ENCODE results near the gene AGMO. TPM values are rescaled to one million over a fixed set of nuclear protein-coding genes. Genes with fewer than 3 reads are reported as not detected.

The AGMO gene
- total RNA-seq, 1 donor from 2014 or later, result 0.34 TPM

DNA sequence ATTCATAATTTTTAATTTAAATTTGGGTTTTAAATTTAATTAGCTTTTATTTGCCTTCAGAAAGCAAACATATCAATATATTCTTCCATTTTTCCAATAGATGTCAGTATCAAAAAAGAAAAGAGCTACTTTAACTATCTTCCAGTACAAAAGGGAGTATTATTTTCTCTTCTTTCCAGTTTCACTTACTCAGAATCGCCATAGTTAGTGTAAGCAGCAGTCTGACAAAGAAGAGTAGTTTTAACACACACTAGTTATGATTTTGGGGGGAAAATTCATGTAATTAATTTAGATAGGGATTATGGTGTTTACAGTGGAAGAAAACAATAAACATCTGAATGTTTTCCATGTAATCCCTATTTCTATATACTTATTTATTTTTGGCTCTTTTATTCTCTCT is 386.7 kb downstream of the AGMO start:
- no peaks in the 10 kb centered on the region for H3K4me1 Mint-ChIP-seq (ENCODE audit: low read depth, unreplicated experiment)
- H4K20me1 ChIP-seq (ENCODE audit: insufficient read depth, low read length), result no peaks in the 10 kb centered on the region
- H3K4me1 ChIP-seq (ENCODE audit: insufficient read depth, low read length), result no peaks in the 10 kb centered on the region
- H2AFZ ChIP-seq (ENCODE audit: low read depth, low read length), result no peak overlapping the region
- H3K27ac Mint-ChIP-seq (ENCODE audit: unreplicated experiment), result no peak overlapping the region
- no peak overlapping the region for H3K27ac ChIP-seq (ENCODE audit: low read depth, low read length)
- H3K9ac ChIP-seq (ENCODE audit: low read length), result no peak overlapping the region
- no peak overlapping the region for H3K4me2 ChIP-seq (ENCODE audit: low read length)
- H3K79me2 ChIP-seq (ENCODE audit: insufficient read depth, low read length), result no peaks in the 10 kb centered on the region
- H3K9me3 ChIP-seq (ENCODE audit: insufficient read depth, low read depth, low read length), result no peaks in the 10 kb centered on the region
- no peak for TF ChIP-seq EZH2 (IDR thresholded peaks at IDR 0.05; ENCODE audit: insufficient read depth, low read length)
- TF ChIP-seq CTCF (IDR thresholded peaks at IDR 0.05; ENCODE audit: insufficient read depth, low read depth, low read length), result no peak
- no peaks in the 10 kb centered on the region for H3K27me3 Mint-ChIP-seq (ENCODE audit: low read depth, unreplicated experiment)
- H3K4me3 Mint-ChIP-seq (ENCODE audit: unreplicated experiment), result no peak overlapping the region
- FAIRE-seq (no peak), DNase-seq (ENCODE audit: low read depth) (no peak)
- no peaks in the 10 kb centered on the region for H3K27me3 ChIP-seq (ENCODE audit: insufficient read depth, low read length)
- H3K9me3 Mint-ChIP-seq (ENCODE audit: unreplicated experiment), result peaks cover 2% of the 10 kb centered on the region
- no peak overlapping the region for H3K4me3 ChIP-seq (ENCODE audit: insufficient read depth, low read depth, low read length)
- no peaks in the 10 kb centered on the region for H3K36me3 Mint-ChIP-seq (ENCODE audit: low read depth, unreplicated experiment)
- no peaks in the 10 kb centered on the region for H3K36me3 ChIP-seq (ENCODE audit: insufficient read depth, low read length)

GRCh38 chr7:15174485-15174884 is 387.3 kb downstream of the AGMO start:
- Mint-ChIP-seq H3K4me3 (ENCODE audit: unreplicated experiment) (no peak overlapping the region), H3K4me1 (ENCODE audit: low read depth, unreplicated experiment) (no peaks in the 10 kb centered on the region), H3K9me3 (ENCODE audit: unreplicated experiment) (peaks cover 2% of the 10 kb centered on the region), H3K27me3 (ENCODE audit: low read depth, unreplicated experiment) (no peaks in the 10 kb centered on the region), H3K27ac (ENCODE audit: unreplicated experiment) (no peak overlapping the region), H3K36me3 (ENCODE audit: low read depth, unreplicated experiment) (no peaks in the 10 kb centered on the region)
- DNase-seq (ENCODE audit: low read depth) (no peak), FAIRE-seq (no peak)
- Histone ChIP-seq H3K9ac (ENCODE audit: low read length) (no peak overlapping the region), H2AFZ (ENCODE audit: low read depth, low read length) (no peak overlapping the region), H4K20me1 (ENCODE audit: insufficient read depth, low read length) (no peaks in the 10 kb centered on the region), H3K9me3 (ENCODE audit: insufficient read depth, low read depth, low read length) (no peaks in the 10 kb centered on the region), H3K4me2 (ENCODE audit: low read length) (no peak overlapping the region), H3K27ac (ENCODE audit: low read depth, low read length) (no peak overlapping the region), H3K27me3 (ENCODE audit: insufficient read depth, low read length) (no peaks in the 10 kb centered on the region), H3K79me2 (ENCODE audit: insufficient read depth, low read length) (no peaks in the 10 kb centered on the region), H3K4me1 (ENCODE audit: insufficient read depth, low read length) (no peaks in the 10 kb centered on the region), H3K36me3 (ENCODE audit: insufficient read depth, low read length) (no peaks in the 10 kb centered on the region), H3K4me3 (ENCODE audit: insufficient read depth, low read depth, low read length) (no peak overlapping the region)
- TF ChIP-seq CTCF (IDR thresholded peaks at IDR 0.05; ENCODE audit: insufficient read depth, low read depth, low read length), result no peak
- TF ChIP-seq EZH2 (IDR thresholded peaks at IDR 0.05; ENCODE audit: insufficient read depth, low read length), result no peak

GRCh38 chr7:15168489-15168888 is 393.3 kb downstream of the AGMO start:
- no peak overlapping the region for H3K4me3 Mint-ChIP-seq (ENCODE audit: unreplicated experiment)
- H3K4me1 Mint-ChIP-seq (ENCODE audit: low read depth, unreplicated experiment), result no peaks in the 10 kb centered on the region
- no peaks in the 10 kb centered on the region for H3K36me3 Mint-ChIP-seq (ENCODE audit: low read depth, unreplicated experiment)
- Histone ChIP-seq H3K36me3 (ENCODE audit: insufficient read depth, low read length) (no peaks in the 10 kb centered on the region), H4K20me1 (ENCODE audit: insufficient read depth, low read length) (no peaks in the 10 kb centered on the region), H3K4me2 (ENCODE audit: low read length) (no peak overlapping the region), H2AFZ (ENCODE audit: low read depth, low read length) (no peak overlapping the region), H3K27me3 (ENCODE audit: insufficient read depth, low read length) (no peaks in the 10 kb centered on the region), H3K9me3 (ENCODE audit: insufficient read depth, low read depth, low read length) (no peaks in the 10 kb centered on the region), H3K4me3 (ENCODE audit: insufficient read depth, low read depth, low read length) (no peak overlapping the region), H3K9ac (ENCODE audit: low read length) (no peak overlapping the region), H3K27ac (ENCODE audit: low read depth, low read length) (no peak overlapping the region), H3K4me1 (ENCODE audit: insufficient read depth, low read length) (no peaks in the 10 kb centered on the region), H3K79me2 (ENCODE audit: insufficient read depth, low read length) (no peaks in the 10 kb centered on the region)
- FAIRE-seq, result no peak
- H3K27me3 Mint-ChIP-seq (ENCODE audit: low read depth, unreplicated experiment), result no peaks in the 10 kb centered on the region
- DNase-seq (ENCODE audit: low read depth), result no peak
- TF ChIP-seq CTCF (IDR thresholded peaks at IDR 0.05; ENCODE audit: insufficient read depth, low read depth, low read length) (no peak), EZH2 (IDR thresholded peaks at IDR 0.05; ENCODE audit: insufficient read depth, low read length) (no peak)
- H3K9me3 Mint-ChIP-seq (ENCODE audit: unreplicated experiment), result no peaks in the 10 kb centered on the region
- no peak overlapping the region for H3K27ac Mint-ChIP-seq (ENCODE audit: unreplicated experiment)
